Stimulated activated CD4-positive, alpha-beta T cell treated with anti-CD3 and anti-CD28 coated beads, TNF-alpha, amount 100 ng/mL, for 1 hour (primary cell): ENCODE measurements around the gene MLH1.
"Not testable (repeated sequence)": the region's sequence is repeated elsewhere in the genome, so short reads cannot be mapped to it uniquely, and the experiment has no call there.

ENCODE experiments used
- DNase-seq, 3 donors: peaks; one replicate each; pipeline ENCODE4 v3.0.0-alpha.2; 2020; ENCODE audit warnings: low read depth in 3 of 3, low spot score in 1 of 3

The MLH1 gene

DNA sequence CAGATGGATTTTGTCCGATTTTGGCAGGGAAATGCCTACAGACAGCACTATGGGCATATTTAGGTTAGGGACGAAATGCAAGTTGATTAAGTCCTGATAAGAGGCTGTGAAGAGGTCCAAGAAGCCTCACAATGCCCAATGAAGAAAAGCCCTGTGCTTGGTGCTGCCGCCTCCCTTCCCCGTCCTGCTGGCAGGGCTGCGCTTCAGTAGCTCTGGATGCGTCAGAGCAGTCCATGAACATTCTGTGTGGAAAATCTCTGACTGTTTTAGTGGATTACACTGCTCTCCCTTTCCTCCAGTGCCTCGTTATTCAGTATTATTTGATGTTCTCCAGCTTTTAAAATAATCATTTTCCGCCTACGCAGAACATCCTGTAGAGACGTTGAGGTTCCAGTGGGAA lies 39.6 kb downstream of the MLH1 start:
- DNase-seq, result no peak

- DNase-seq, result no peak
Observed at GRCh38 chr3:37037352-37037751, 44.0 kb downstream of the MLH1 start.

GRCh38 chr3:37039161-37039846 lies 46.0 kb downstream of the MLH1 start:
- no peak for DNase-seq

DNA sequence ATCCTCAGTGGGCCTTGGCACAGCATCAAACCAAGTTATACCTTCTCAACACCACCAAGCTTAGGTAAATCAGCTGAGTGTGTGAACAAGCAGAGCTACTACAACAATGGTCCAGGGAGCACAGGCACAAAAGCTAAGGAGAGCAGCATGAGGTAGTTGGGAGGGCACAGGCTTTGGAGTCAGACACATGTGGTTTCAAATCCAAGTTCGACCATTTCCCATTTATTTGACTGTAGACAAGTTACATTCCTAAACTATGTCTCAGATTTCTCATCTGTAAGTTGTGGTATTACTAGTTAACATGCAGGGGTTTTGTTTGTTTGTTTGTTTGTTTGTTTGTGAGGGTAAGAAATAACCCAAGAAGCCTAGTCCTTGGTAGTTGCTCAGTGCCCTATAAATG lies 46.9 kb downstream of the MLH1 start:
- no peak for DNase-seq

DNA sequence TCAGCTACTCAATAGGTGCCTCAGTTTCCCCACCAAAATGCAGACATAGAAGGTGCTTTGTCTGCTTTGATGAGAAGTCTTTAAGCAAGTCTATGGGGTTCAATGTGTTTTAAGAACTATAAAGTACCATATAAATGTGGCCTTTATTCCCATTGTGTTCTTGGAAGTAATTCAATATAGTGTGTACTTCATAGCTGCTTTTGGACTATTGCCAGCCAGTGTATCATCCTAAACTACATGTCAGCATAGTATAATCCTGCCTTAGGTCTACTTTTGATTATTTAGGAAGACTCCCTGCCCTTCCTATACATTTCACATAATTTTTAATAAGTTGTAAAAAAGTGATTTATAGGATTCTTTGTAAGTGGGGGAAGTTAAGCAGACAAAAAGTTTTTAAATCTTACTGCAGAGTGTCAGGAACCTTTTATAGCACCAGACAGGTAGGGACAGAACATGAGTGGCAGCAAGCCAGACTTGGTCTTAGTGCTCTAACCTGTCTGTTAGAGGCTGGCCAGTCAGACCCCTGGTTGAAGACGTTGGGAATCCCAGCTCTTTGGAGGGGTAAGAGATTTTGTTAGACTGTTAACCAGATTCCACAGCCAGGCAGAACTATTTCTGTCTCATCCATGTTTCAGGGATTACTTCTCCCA lies 48.4 kb downstream of the MLH1 start:
- DNase-seq, result no peak

DNA sequence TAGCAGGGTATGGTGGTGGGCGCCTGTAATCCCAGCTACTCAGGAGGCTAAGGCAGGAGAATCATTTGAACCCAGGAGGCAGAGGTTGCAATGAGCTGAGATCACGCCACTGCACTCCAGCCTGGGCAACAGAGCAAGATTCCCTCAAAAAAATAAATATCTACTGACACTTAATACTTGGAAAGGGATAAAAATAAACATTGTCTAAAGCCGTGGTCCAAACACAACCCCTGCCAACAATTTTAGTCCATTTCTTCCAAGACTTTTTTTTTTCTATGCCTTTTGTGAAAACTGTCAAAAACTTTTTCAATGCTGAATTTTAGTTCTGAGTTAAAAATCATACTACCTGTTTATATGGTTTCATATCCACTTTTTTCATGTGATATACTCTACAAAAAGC lies 49.4 kb downstream of the MLH1 start:
- DNase-seq, result not testable (repeated sequence)

DNA sequence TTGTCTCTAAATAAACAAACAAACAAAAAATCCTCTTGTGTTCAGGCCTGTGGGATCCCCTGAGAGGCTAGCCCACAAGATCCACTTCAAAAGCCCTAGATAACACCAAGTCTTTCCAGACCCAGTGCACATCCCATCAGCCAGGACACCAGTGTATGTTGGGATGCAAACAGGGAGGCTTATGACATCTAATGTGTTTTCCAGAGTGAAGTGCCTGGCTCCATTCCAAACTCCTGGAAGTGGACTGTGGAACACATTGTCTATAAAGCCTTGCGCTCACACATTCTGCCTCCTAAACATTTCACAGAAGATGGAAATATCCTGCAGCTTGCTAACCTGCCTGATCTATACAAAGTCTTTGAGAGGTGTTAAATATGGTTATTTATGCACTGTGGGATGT lies 57.0 kb downstream of the MLH1 start:
- no peak for DNase-seq

GRCh38 chr3:37052860-37053259 lies 59.5 kb downstream of the MLH1 start:
- DNase-seq, result no peak

- no peak for DNase-seq
Observed at GRCh38 chr3:37053337-37053736, 60.0 kb downstream of the MLH1 start.

DNA sequence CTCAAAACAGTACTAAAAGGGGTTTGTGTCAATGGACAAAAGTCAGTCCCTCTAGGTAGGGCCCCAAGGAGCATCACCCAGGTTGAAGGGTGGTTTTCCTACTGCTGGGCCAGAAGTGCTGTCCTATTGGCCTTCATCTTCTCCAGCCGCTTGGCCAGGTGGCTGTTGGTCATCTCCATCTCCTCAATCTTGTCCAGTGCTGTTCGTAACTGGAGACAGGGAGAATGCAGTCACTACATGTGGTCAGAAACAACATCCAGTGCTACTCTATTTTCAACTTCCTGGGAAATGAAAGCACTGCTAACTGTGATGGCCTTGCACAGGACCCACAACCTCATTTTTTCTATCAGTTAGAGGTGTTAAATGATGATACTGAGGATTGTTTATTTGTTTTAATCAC lies 60.4 kb downstream of the MLH1 start:
- DNase-seq, result no peak

GRCh38 chr3:37054370-37054769 lies 61.1 kb downstream of the MLH1 start:
- no peak for DNase-seq

DNA sequence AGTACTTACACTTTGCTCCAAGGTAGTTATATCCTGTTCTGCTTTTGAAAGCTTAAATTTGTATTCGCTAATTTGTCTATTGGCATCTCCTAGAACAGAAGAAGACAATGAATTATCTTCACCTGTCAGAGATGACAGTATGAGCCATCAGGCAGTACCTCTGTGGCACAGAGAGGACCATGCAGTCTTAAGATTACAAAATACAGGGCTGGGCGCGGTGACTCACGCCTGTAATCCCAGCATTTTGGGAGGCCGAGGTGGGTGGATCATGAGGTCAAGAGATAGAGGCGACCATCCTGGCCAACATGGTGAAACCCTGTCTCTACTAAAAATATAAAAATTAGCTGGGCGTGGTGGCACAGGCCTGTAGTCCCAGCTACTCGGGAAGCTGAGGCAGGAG lies 61.8 kb downstream of the MLH1 start:
- DNase-seq, result not testable (repeated sequence)

DNA sequence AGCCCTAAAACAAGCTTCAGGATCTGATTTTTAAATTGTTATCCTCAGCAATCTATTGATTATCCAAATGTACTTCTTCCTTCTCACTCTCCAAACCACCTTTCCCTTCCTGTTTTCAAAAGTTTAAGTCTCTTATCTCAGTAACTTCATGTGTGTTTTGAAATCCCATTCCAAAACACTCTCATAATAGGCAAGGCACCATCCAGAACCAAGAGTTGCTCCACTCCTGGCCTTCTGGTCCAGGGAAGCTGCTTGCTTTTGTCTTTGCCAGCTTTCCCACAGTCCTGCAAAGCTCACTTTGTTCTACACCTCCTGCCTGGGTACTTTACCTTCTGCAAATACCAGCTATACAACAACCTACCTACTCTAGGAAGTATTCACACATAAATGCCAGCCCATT lies 63.5 kb downstream of the MLH1 start:
- DNase-seq, result no peak

- DNase-seq, result no peak
Observed at GRCh38 chr3:37058117-37058516, 64.8 kb downstream of the MLH1 start.

DNA sequence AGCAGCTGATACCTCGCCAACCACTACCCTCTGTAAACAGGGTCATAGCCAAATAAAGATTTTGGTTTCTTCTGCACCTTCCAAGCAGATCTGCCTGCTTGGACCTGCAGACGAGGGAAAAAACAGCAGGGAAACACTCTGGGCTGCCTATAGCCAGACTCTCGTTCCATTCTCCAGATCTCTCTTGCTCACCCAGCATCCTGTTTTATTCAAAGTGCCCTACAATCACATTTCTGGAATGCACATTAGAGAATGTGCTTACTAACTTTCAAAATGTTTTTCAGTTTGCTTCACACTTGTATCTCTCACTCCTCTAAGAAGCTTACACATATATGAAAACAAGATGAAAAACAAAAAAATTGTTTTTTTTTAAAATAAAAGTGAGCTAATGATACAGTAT lies 71.4 kb downstream of the MLH1 start:
- DNase-seq, result no peak

DNA sequence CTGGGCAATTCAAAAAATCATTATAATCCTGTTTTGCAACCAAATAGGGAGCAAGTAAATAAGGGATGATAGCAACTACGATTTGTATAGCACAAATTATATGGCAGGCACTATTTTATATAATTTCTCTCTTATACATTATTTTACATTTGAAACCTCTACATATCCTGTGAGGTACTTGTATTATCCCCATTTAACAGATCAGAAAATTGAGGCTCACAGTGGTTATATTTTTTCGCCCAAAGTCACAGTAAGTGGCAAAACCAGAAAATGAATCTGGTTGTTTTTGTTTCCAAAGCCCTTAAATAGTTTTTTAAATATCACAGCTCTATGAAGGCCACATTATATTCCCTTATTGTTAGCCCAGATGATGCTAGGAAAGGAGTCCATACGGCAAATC lies 74.3 kb downstream of the MLH1 start:
- no peak for DNase-seq

DNA sequence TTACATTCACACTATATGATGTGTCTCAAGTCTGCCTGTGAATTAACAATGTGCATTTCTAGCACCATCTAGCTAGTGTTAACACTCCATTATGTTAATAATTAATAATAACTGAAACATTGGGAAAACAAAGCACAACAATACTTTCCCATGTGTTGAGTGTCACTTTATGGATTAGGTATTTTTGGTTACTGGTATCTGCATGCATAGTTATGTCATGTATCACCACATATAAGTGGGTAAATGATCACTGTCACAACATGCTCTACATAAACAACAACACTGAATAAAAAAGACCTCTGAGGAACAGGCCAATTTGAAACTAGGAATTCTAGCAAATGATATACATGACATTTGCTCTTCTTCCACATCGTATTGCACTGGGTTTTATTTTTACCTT lies 74.7 kb downstream of the MLH1 start:
- DNase-seq, result no peak

- DNase-seq, result no peak
Observed at GRCh38 chr3:37071921-37072320, 78.6 kb downstream of the MLH1 start.

DNA sequence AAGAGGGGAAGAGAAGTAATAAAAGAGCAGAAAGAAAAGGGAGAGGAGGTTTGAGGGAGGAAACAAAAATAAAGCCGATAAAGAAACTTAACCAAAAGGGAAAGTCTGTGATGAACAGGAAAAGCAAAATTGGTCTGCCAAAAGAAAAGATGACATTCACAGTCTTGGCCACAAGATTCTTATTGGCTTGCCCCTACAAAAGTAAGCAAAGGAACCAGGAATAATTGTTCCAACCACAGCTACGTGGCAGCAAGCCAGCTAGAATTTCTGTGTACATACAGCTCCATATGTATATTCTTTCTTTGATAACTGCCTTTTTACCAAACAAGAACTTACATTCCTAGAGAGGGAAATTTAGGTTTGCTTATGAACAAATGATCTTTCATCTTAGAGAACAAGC lies 79.6 kb downstream of the MLH1 start:
- no peak for DNase-seq

DNA sequence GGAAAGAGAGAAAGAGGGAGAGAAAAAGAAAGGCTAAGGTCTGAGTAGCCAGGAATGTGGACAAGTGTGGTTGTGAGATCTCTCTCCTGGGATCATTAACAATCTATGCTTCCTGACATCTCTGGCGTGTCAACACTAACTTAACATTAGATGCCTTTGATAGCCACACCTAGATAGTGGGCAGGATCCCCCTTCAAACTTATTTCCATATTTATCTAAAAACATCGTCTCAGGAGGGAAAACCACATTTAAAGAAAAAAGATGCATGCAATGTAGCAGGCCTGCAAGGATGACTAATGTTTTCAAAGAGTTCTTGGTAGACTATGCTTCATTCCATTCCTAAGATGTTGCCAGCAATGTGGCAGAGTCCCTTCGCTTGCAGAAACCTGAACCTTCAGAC lies 80.9 kb downstream of the MLH1 start:
- no peak for DNase-seq

GRCh38 chr3:37075955-37076354 lies 82.6 kb downstream of the MLH1 start:
- DNase-seq, result no peak

DNA sequence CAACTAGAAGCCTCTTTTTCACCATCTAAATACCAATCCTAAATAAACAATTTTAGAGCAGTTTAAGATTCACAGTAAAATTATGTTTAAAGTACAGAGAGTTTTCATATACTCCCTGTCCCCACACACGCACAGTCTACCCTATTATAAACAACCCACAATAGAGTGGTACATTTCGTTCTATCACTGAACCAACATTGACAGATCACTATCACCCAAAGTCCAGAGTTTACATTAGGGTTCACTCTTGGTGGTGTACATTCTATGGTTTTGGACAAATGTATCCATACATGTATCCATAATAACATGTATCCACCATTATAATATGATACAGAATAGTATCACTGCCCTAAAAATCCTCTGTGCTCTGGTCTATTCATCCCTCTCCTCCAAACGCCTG lies 89.0 kb downstream of the MLH1 start:
- DNase-seq, result no peak

- DNase-seq, result no peak
Observed at GRCh38 chr3:37086918-37087317, 93.6 kb downstream of the MLH1 start.
